GM18909 (cell line): ENCODE measurements around the gene NF2.
"Not testable (repeated sequence)": the region's sequence is repeated elsewhere in the genome, so short reads cannot be mapped to it uniquely, and the experiment has no call there.

Experiments used
- ATAC-seq: cut with Tn5 transposase; IDR thresholded peaks from one replicate; pipeline ENCODE4 v1.9.1; 2021; ENCODE audit warnings: mild to moderate bottlenecking; ENCODE audit not compliant: unreplicated experiment, poor library complexity

The NF2 gene

DNA sequence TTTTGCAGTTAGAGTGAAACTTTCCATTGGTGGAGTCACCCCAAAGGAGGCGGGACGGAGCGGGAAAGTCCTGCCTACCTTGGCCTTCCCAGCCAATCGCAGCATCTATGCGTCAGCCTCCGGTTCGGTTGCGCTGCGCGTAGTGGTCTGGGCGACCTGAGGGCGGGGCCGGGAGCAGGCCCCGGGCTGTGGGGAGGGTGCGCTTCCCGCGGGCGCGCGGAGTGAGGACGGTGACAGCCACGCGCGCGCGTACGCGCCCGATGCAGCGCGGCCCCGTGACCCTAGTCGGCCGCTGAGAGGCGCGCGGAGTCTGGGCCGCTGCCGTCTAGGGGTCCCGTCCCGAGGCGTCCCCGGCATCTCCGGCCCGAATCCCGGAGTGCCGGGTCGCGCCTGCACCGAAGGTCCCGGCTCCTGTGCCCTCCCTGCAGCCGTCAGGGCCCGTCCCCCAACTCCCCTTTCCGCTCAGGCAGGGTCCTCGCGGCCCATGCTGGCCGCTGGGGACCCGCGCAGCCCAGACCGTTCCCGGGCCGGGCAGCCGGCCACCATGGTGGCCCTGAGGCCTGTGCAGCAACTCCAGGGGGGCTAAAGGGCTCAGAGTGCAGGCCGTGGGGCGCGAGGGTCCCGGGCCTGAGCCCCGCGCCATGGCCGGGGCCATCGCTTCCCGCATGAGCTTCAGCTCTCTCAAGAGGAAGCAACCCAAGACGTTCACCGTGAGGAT is at the start of gene NF2:
TSS of gene NF2 (plus strand) at position 276 of the 718 bp plus-strand sequence. CDS start at position 642, 366 bp downstream.
- ATAC-seq: peak; percentile 97

DNA sequence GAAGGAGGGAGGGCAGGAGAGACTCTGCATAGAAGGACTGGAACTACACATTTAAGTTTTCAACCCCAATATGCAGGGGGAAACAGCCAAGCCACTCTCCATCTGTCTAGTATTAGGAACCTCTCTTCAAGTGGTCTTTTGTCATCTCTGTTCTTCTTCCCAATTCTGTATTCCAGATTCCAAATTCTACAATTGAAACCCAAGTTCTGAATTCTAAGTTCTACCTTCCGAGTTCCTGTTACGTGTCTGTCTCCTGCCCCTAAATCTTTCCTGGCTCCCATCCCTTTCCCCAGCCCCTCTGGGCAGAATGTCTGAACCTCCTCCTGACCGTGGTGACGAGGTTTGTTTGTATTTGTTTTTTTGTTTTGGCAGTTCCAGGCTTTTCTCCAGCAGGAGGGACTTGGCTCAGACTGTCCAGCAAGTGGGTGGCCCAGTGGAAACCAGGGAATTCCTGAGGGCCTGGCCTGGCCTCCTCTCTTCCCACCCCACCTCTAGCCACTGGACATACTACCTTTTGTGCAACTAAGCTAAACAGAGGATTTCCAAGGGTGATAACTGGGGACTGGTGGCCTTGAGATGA is 48.3 kb upstream of the NF2 start:
- ATAC-seq: no peak

DNA sequence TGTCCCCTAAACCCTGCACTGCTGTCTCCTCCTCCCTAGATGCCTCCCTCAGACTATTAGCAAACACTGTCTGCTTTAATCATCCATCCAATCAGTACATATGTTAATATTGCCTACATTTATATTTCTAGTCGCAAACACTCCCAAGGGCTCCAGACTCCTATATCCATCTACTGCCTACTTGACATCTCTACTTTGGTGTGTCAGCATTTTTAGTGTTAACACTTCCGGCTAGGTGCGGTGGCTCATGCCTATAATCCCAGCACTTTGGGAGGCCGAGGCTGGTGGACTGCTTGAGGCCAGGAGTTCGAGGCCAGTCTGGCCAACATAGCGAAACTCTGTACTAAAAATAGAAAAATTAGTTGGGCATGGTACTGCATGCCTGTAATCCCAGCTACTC is 44.4 kb upstream of the NF2 start:
- ATAC-seq: no peak

GRCh38 chr22:29559853-29560252 is 43.6 kb upstream of the NF2 start:
- ATAC-seq: no peak

- no peak for ATAC-seq
Measured at GRCh38 chr22:29563652-29564460, 39.6 kb upstream of the NF2 start.

GRCh38 chr22:29566513-29566912 is 36.9 kb upstream of the NF2 start:
- not testable (repeated sequence) for ATAC-seq

GRCh38 chr22:29567338-29567737 is 36.1 kb upstream of the NF2 start:
- ATAC-seq: no peak

DNA sequence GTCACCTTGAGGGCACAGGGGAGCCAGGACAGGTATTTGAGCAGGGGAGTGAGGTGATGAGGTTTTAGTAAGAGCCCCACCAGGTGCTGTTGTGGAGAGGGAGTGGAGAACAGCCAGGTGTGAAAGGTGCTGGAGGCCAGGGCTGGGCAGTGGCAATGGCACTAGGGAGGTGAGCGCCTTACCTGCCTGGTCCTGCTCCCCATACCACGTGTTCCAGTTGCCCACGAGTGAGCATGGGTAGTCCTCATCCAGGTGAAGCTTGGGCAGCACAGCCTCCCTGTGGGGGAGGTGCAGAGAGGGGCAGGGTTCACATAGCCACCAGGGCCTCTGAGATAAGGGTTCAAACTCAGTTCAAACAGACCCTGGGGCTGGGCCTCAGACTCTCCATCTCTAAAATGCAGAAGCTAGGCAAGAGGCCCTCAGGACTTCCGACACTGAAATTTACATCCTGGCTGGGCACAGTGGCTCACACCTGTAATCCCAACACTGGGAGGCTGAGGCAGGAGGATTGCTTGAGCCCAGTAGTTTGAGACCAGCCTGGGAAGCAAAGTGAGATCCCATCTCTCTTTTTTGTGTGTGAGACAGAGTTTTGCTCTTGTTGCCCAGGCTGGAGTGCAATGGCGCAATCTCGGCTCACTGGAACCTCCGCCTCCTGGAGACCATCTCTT is 34.3 kb upstream of the NF2 start:
- ATAC-seq: no peak

DNA sequence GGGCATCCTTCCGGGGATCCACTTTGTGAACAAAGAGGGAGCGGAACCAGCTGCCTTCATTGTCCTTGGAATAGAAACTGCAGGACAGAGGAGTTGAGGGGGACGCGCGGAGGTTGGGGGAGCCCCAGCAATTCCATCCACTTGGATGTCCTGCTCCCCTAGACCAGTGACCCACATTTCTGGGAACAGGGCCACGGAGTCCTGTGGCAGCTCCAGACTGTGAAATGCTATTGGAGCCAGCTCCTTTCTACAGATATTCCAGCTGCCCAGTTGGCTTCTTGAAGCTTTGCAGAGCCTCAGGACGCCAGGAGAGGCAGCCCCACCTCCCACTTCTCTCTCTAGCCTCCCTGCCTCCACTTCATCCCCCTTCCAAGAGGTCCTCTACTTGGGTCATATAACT is 33.0 kb upstream of the NF2 start:
- ATAC-seq: no peak

GRCh38 chr22:29570912-29571549 is 32.4 kb upstream of the NF2 start:
- no peak for ATAC-seq

- ATAC-seq: no peak
Measured at GRCh38 chr22:29574762-29575450, 28.5 kb upstream of the NF2 start.

GRCh38 chr22:29578462-29579200 is 24.8 kb upstream of the NF2 start:
- ATAC-seq: no peak

DNA sequence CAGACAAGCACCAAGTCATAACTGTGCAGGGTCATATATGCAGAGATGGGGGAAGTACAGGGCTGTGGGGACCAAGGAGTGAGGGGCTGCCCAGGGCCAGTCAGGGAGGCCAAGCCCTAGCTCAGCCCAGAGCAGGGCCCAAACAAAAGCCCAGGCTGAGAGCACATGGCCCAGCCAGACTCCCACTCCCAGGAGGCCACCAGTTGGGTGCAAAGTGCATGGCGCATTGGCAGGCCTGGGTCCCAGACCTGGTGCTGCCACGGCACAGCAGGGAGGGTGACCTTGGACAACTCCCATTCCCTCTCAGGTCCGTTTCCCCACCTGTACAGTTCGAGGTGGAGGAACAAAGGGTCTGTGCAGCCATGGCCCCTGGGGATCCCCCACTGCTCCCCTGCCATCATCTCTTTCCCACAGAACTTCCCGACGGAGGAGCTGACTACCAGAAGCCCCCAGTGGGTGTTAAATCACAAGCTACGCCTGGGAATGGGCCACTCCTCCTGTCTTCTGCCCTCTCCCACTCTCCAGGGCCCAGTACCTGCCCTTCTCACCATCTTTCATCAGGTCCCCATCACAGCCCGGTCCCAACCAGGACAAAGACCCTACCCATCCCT is 23.1 kb upstream of the NF2 start:
- ATAC-seq: no peak

DNA sequence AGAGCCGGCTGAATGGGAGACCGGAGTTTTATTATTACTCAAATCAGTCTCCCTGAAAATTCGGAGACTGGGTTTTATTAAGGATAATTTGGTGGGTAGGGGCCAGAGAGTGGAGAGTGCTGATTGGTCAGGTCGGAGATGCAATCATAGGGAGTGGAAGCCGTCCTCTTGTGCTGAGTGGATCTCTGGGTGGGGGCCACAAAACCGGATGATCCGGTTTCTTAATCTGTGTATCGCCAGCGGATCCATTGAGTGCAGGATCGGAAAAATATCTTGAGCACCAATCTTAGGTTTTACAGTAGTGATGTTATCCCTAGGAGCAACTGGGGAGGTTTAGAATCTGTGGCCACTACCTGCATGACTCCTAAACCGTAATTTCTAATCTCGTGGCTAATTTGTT is 21.6 kb upstream of the NF2 start:
- no peak for ATAC-seq

- ATAC-seq: no peak
Measured at GRCh38 chr22:29584975-29585374, 18.5 kb upstream of the NF2 start.

GRCh38 chr22:29586193-29586705 is 17.2 kb upstream of the NF2 start:
- not testable (repeated sequence) for ATAC-seq

- ATAC-seq: no peak
Measured at GRCh38 chr22:29587938-29588699, 15.3 kb upstream of the NF2 start.

DNA sequence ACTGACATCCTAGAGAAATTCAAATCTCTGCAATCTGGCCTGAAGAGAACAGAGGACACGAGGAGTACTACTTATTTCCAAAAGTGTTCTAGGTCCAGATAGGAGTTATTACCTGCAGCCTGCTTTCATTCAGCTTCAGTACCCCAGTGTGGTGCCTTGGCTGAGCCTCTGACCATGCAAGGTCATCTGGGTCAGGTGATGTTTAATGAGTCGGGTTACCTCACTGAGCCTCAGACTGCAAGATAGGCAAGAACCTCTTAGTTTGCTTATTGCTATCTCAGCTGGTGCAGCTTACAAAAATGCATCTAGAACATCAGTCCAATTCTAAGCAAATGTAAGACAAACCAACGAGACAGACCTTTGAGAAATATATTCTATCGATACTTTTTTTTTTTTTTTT is 9.5 kb upstream of the NF2 start:
- ATAC-seq: no peak
